HTERT RPE-1 (cell line): ENCODE data around the gene E2F3.
"Not testable (repeated sequence)": the region's sequence is repeated elsewhere in the genome, so short reads cannot be mapped to it uniquely, and the experiment has no call there.

ENCODE experiments used
- in situ Hi-C: fragments of 300-500 bp; cut with MboI; formaldehyde crosslinking; loops from 4 replicates; pipeline ENCODE4 v1.14.3; 2020; ENCODE audit warnings: low sequenced_read_pairs

Gene E2F3

DNA sequence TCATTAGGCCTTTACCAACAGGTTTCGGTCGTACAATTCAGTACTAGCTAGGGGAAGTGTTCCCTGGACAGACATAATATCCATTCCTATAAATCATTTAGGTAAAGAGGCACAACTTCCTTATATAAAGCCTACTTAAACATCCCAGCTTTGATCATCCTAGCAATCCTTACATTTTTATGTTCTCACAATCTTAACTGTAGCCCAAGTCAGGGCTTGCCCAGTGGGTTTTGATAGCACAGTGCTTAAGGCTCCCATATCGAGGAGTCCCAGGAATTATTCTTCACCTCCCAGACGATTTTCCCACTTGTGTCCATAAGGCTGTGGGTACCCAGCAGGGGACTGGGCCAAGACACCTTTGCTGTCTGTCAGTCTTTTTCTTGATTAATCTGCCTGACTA, 63.2 kb downstream of the E2F3 start:
- in situ Hi-C loops, result no loop called here

DNA sequence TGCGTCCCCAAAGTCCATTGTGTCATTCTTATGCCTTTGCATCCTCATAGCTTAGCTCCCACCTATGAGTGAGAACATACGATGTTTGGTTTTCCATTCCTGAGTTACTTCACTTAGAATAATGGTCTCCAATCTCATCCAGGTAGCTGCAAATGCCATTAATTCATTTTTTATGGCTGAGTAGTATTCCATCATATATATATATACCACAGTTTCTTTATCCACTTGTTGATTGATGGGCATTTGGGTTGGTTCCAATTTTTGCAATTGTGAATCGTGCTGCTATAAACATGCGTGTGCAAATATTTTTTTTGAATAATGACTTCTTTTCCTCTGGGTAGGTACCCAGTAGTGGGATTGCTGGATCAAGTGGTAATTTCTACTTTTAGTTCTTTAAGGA, 63.9 kb downstream of the E2F3 start:
- in situ Hi-C loops, result not testable (repeated sequence)

DNA sequence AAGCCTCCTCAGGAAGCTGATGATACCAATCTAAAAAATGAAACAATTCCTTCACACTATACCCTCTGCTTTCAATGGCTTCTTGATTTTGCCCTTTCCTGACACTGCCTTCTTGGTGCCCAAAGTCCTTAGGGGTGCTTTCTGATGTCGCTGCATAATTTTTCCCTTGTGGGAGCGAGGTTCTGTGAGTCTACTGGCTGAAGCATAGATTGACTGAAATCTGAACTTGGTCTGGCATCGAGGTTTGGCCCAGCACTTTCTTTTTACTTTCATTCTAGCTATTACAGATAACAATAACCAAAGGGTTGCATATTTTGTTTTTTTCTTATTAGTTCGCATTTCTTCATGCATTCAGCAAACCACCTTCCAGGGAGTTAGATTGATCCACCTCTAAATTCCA, 65.8 kb downstream of the E2F3 start:
- in situ Hi-C loops, result no loop called here

DNA sequence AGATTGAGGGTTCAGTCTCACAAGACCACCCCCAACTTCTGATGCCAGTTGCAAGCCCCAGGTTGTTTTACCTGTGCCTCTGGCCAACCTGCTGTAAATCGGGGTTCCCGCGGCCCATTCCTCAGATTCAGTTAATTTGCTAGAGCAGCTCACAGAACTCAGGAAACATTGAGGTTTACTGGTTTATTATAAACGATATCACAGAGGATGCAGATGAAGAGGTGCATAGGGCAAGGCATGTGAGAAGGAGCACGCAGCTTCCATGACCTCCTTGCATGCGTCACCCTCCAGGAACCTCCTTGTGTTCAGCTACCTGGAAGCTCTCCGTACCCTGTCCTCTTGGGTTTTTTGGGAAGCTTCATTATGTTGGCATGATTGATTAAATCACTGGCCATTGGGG, 66.5 kb downstream of the E2F3 start:
- in situ Hi-C loops, result no loop called here

DNA sequence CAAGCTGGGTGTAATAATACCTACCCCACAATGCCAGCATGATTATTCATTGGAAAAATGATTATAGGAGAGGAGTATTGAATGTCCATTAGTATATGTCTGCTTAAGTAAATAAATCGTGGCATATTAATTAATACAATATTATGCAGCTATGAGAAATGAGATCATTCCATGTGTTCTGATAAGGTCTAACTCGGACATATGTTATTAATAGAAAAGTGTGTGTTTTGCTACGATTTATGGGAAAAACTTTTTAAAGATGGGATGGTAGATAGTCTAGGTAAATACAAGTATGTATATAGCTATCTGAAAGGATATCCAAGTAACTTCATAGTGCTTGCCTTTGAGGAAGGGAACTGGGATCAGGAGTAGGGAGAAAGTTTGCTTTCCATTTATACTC, 71.1 kb downstream of the E2F3 start:
- in situ Hi-C loops, result no loop called here

DNA sequence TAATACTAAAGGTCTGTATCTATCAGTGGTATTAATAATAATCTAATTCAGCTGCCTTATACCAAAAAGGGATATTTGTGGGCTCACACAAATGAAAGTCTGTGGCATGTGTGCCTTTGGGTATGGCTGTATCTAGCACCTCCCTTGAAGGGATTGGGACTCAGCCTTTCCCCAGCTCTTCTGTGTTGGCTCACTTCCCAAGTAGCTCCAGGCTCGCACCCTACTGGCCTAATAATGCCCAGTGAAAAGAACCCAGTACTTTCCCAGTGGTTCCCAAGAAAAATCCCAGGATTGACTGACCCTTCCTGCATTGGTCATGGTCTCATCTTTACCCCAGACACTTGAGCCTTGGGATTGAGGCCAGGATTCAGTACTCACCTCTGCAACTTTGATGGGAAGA, 71.8 kb downstream of the E2F3 start:
- in situ Hi-C loops, result no loop called here

DNA sequence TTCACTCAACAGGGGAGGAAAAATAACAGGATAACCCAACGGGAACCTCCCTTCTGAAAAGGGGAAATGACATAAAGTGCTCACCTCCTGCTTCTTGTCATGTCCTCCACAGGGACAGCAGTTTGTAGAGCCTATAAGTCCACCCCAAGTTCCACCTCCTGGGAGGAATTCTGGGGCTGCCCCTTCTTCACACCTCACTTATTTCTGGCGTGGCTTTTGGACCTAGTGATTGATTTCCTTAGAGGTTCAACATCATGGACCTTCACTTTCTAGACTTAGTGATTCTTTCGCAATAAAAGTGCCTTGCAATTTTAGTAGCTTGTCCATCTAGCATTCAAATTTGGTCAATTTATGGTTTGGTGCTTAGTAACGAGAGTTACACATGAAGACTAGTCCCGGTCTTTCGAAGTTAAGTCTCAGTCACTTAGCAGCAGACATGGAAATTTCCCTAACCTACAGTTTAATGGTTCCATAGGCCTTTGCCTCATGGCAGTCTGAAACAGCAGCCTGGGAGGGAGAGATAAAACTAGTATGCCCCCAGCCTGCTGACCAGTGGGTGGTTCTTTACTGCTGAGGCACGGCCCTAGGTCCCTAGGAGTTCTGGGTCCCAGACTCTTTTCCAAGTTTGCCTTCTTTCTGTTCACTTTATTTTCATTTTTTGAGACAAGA, 73.3 kb downstream of the E2F3 start:
- in situ Hi-C loops, result no loop called here

DNA sequence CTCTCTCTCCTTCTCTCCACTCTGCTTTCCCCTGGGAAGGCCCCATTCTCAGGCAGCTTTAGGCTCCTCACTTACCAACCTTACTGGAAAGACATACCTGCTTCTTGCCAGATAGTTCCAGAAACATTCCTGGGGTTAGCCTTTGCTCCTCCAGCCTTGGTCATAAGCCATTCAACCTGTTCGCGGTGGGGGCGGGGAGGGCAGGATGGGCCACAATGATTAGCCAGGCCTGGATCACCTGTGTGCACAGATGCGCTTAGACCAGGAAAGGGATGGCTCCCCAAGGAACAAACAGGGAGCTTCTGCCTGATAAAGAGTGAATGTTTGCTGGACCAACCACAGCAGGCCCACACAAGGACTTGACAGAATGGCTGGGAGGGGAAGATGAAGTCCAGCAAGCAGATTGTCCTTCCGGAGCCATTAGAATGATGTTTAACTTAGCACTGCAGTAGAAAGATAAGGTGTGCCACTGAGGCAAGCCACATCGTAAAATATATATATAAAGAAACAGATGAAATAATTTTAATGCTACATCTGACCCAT, 74.9 kb downstream of the E2F3 start:
- in situ Hi-C loops, result no loop called here

DNA sequence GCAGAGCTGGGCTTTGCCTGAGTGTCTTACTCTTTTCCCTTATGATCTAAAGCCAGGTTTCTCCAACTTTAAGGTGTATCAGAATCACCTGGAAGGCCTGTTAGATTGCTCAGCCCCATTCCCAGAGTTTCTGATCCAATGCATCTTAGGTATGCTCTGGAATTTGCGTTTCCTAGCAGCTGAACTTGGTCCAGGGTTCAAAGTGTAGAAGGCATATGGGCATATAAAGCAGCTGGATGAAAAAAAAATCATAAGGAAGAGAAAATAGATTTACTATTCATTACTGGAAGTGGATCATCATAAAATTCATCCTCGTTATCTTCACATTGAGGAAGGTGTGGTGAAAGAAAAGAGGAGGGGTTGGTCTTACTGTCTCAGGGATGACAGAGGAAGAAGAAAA, 75.8 kb downstream of the E2F3 start:
- in situ Hi-C loops, result no loop called here

DNA sequence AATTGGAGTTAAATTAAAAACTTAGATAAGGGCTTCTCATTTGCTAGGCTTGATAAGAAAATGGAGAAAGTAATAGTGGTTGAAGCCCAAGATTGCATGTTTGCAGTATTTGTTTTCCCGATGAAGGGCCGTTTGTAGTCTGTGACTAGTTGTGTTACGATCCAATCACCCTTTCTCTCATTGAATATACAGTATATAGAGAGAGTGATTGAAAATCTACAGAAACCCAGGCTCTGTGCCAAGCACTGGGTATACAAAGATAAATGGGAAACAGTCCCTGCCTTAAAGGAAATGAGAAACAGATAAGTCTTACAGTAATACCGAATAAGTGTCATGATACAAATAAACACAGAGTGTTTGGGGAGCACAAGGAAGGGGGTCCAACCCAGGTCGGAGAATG, 77.4 kb downstream of the E2F3 start:
- in situ Hi-C loops, result no loop called here

DNA sequence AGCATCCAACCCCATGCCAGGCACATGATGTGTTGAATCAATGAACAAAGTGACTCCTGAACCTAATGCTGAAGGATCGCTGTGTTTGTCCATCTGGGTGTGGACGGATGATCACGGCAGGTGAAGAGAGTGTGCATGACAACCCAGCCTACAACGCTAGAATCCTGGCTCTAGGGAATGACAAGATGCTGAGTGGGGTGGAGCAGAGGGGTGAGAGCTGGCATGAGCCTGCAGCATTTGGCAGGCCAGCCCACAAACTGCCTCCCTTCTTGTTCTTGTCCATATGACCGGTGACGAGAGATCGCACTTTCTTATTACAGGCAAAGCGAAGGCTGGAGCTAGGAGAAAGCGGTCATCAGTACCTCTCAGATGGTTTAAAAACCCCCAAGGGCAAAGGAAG, 77.8 kb downstream of the E2F3 start:
- in situ Hi-C loops, result no loop called here

DNA sequence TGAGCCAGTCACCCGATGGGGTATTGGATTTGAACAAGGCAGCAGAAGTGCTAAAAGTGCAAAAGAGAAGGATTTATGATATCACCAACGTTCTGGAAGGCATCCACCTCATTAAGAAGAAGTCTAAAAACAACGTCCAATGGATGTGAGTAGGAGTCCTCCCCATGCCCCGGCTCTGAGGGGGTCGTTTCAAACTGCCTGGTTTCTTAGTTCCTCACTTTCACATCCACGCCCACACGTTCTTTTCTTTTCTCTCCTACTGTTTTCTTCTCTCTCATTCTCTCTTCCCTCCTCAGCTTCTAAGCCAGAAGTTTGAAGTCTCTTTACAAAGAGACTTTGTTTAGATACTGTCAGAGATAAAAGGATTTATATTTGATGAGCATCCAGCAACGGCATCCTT, 79.6 kb downstream of the E2F3 start:
- in situ Hi-C loops, result no loop called here

DNA sequence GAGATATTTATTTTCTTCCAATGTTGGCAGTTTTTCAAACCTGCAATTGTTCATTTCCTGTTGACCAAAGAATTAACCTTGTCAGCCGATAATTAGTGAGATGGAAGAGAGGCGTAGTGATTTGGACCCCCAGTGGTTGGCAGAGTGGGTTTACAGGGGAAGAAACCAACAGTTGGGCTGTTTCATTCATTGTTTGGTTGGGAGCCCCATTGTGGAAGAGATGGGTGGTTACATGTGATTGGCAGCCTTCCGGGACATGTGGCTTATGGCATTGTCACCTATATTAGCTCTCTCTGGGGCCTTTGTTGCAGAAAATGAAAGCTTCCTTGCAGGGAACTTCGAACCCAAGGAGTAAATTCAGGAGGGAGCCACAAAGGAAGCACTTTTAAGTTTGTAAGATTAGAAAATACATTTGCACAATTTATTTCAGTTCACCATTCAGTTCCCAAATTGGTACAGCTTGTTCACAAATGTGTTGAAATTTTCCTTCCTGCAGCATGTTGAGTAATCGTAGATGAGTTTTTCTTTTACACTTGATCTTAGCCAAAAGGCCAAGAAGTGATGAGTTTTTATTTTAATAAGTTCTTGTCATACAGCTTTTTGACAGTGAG, 82.3 kb downstream of the E2F3 start:
- in situ Hi-C loops, result no loop called here

DNA sequence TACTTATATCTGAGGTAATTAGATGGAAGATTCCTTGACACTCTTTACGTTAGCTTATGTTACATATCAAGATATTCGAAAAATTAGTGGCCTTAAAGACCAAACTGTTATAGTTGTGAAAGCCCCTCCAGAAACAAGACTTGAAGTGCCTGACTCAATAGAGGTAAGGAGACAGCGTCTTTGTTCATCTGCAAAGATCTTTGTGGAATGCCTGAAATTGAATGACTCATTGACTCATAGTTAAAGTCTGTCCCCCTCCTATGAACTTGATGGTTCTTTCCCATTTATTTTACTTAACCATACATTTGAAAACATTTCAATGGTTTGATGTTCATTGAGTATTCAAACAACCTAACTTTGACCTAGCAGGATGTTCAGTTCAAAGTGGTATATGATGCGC, 85.0 kb downstream of the E2F3 start:
- in situ Hi-C loops, result no loop called here

DNA sequence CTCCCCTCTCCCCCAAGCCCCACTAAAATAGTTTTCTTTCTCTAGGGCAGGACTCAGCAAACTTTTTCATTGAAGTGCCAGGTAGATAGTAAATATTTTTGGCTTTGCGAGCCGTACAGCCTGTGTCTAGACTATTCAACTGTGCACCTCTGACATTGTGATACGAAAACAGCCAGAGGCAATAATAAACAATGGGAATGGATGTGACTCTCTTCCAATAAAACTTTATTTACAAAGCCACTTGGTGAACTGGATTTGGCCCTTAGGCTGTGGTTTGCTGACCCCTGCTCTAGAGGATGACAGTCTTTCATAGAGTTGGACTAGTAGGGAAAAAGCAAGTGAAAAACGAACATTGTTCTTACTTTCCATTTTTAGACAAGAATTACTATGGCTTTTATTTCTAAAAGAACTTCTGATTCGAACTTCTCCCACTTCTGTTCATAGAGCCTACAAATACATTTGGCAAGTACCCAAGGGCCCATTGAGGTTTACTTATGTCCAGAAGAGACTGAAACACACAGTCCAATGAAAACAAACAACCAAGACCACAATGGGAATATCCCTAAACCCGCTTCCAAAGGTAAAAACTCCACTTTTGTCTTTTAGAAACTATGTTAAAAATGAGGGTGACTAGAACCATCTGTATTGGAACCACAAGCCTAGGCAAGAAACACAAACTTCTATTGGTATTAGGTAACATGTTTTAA, 86.1 kb downstream of the E2F3 start:
- in situ Hi-C loops, result no loop called here

DNA sequence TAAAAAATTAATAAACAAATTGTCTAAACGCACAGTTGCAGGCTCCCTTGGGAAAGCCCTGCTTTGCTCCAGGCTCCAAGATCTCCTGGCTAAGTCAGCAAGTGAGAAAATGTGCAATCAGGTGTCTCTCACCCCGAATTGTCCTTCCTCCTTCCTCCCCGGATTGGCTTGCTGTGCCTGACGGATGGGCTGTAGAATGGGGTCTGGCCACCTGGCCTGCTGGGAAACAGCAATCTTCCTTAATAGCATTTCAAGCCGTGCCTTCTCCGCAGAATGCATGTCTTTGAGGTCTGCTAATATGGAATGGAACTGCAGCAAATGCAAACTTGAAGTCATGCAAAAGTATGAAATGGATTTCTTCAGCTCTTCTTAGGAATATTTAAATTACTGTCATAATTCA, 88.9 kb downstream of the E2F3 start:
- in situ Hi-C loops, result no loop called here

DNA sequence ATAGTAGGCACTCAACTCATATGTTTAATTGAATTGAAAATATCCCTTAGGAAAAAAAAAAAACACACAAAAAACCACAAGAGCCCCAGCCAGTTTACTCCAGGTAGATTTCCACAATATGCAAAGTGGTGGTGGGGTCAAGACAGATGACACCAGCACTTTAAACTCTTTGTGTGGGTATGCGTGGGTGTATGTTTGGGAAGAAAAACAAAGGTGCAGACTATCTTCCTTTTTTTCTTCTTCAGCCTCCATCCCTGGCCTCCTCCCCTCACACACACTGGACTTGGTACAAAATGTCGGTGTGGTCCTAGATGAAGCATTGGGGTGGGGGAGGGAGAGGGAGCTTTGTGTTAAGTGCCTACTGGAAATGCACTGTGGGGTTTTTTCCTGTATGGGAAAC, 90.4 kb downstream of the E2F3 start:
- in situ Hi-C loops, result no loop called here

DNA sequence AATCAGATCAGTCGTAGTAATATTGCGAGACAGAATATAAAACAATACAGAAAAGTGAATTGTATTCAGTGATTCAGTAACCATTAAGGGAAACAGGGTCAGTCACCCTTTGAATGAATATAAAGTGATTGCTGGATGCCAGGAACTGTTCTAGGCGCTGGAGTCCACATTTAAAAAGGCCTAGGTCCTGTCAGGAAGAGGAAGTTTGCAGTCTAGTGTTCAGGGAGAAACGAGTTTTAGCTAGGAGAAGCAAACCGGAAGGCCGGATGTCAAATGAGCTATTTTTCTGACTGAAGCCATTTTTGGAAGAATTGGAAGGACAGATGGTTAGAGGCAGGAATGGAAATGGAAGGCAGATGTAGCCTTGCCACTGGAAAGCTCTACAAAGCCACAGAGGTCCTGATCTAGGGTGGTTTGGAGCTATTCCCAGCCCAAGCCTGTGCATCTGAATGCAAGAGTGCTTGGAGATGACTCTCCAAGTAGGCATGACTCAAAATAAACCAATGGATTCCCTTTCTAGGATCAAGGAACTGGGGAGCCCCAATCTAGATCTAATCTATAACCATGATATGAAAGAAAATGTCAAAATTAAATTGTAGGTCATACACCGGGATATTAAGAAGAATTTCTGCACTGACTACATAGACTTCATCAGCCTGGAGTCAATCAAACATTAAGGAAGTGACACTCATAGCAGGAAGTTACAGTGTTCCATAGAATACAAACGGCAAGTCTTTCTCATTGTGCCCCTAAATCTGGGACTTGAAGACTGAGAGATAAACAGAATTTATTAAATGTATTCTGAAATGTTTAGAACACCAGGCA, 95.7 kb downstream of the E2F3 start:
- in situ Hi-C loops, result no loop called here

DNA sequence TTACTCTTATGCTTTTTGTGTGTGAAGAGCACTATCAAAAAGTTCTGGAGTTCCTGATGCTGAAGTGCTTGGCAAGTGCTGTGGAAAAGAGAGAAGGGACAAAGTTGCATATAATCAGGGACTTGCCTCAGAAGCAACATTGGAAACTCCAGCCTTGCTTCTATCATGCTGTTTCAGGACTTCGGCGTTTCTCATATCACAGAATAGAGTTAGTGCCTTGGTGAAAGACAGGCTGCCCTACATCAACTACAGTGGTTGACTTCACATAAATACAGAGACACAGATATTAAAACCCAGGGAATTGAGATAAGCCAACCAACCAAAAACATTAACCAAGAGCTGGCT, 96.3 kb downstream of the E2F3 start:
- in situ Hi-C loops, result no loop called here

DNA sequence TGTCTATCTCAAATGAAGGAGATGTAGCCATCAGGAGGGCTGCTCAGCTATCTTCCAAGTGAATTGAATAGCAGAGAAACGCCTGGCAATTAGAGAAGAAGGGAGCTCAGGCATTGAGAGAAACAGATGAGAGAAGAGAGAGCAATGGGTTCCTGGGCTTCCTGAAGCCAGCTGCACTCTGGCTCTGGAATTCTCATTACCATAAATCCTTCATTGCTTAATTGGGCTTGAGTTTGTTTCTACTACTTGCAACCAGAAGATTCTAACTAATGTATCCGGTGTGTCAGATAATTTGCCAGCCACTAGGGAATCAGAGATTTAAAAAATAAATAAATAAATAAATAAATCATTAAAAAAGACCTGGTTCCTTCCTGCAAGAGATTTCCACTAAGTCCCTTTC, 107.5 kb downstream of the E2F3 start:
- in situ Hi-C loops, result no loop called here

DNA sequence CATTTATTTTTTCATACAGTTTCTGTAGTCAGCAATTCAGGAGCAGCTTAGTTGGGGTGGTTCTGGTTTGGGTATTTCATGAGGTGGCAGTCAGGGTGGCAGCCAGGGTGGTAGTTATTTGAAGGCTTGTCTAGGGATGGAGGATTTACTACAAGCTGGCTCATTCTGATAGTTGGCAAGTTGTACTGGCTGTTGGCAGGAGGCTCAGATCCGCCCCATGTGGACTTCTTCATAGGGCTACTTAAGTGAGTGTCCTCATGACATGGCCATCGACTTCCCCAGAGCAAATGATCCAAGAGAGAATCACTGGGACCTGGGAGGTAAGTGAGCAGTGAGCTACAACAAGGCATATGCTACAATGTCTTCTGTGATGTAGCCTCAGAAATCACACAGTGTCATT, 110.2 kb downstream of the E2F3 start:
- in situ Hi-C loops, result no loop called here

DNA sequence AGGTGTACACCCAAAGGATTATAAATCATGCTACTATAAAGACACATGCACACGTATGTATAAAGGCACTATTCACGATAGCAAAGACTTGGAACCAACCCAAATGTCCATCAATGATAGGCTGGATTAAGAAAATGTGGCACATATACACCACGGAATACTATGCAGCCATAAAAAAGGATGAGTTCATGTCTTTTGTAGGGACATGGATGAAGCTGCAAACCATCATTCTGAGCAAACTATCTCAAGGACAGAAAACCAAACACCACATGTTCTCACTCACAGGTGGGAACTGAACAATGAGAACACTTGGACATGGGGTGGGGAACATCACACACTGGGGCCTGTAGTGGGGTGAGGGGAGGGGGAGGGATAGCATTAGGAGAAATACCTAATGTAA, 123.5 kb downstream of the E2F3 start:
- in situ Hi-C loops, result not testable (repeated sequence)
